Natural killer cell (primary cell): ENCODE data around the gene CCDC93. TPM values are rescaled to one million over a fixed set of nuclear protein-coding genes. Genes with fewer than 3 reads are reported as not detected.

ENCODE experiments used
- ATAC-seq, 3 donors: fragments of 150-1000 bp in 2 of 3; fragments of 200-7000 bp in 1 of 3; cut with Tn5 transposase; 1 replicate in 1 of 3; 2 replicates in 2 of 3; pipeline ENCODE4 v1.10.0; 2021; ENCODE audit warnings: mild to moderate bottlenecking in 2 of 3, moderate library complexity in 2 of 3
- DNase-seq, 2 donors: peaks; one replicate each; pipeline versions ENCODE4 v3.0.0 to v3.0.0-alpha.2; 2013 to 2021; ENCODE audit warnings: mixed read lengths in 1 of 2
- H3K27ac ChIP-seq: one replicate; pipeline ENCODE4 v1.5.1; 2013; ENCODE audit warnings: mild to moderate bottlenecking, low read length
- H3K27me3 ChIP-seq: one replicate; pipeline ENCODE4 v1.6.1; 2013; ENCODE audit warnings: low read length; ENCODE audit not compliant: control insufficient read depth, insufficient read depth
- H3K36me3 ChIP-seq: one replicate; pipeline ENCODE4 v1.6.1; 2013; ENCODE audit warnings: low read length; ENCODE audit not compliant: control insufficient read depth, insufficient read depth
- H3K4me1 ChIP-seq: one replicate; pipeline ENCODE4 v1.6.1; 2013; ENCODE audit warnings: low read length; ENCODE audit not compliant: control insufficient read depth, insufficient read depth
- H3K4me3 ChIP-seq: one replicate; pipeline ENCODE4 v1.5.1; 2013; ENCODE audit warnings: low read length
- H3K9me3 ChIP-seq: one replicate; pipeline ENCODE4 v1.6.1; 2013; ENCODE audit warnings: low read length; ENCODE audit not compliant: control insufficient read depth, insufficient read depth
- H3K27ac Mint-ChIP-seq, 2 donors: one replicate each; pipeline ENCODE4 v1.8.0; 2022; ENCODE audit warnings: mild to moderate bottlenecking in 2 of 2, mixed read lengths in 2 of 2, moderate library complexity in 1 of 2
- H3K27me3 Mint-ChIP-seq, 2 donors: one replicate each; pipeline ENCODE4 v1.8.0; 2022; ENCODE audit warnings: low read depth in 2 of 2, mixed read lengths in 2 of 2
- H3K36me3 Mint-ChIP-seq: one replicate; pipeline ENCODE4 v1.8.0; 2022; ENCODE audit warnings: mixed read lengths
- H3K4me1 Mint-ChIP-seq, 2 donors: one replicate each; pipeline ENCODE4 v1.8.0; 2022; ENCODE audit warnings: mixed read lengths in 2 of 2
- H3K4me3 Mint-ChIP-seq: one replicate; pipeline ENCODE4 v1.8.0; 2022; ENCODE audit warnings: mild to moderate bottlenecking, moderate library complexity, mixed read lengths
- H3K9me3 Mint-ChIP-seq, 2 donors: one replicate each; pipeline ENCODE4 v1.8.0; 2022; ENCODE audit warnings: mixed read lengths in 2 of 2
- WGBS: methylation state at CpG from one replicate; pipeline ENCODE4 v1.1.7; 2013; ENCODE audit warnings: missing lambda C conversion rate; ENCODE audit not compliant: insufficient coverage; 5-methylcytosine and 5-hydroxymethylcytosine counted together
- intact Hi-C: fragments of 100-400 bp; cut with micrococcal nuclease; formaldehyde crosslinking; loops from one replicate; pipeline ENCODE4 v1.14.2; 2022
- total RNA-seq, 4 donors: library from RNA; stranded (reverse); fragments of 120-200 nt in 1 of 4; gene quantifications; one replicate each; pipeline versions ENCODE4 v1.2.3 to v1.2.4, GENCODE V29; 2013 to 2022
- TF ChIP-seq, protein P1 (sequence below): fragments of 200-600 bp; IDR thresholded peaks from one replicate; pipeline ENCODE4 v1.8.0; 2022; ENCODE audit warnings: antibody characterized with exemption

The CCDC93 gene
- total RNA-seq, 3 donors from 2014 or later (not counting 1 experiment from before 2014, with no cell fraction given) = 58.6 to 68.6 (median 67.4) TPM

DNA sequence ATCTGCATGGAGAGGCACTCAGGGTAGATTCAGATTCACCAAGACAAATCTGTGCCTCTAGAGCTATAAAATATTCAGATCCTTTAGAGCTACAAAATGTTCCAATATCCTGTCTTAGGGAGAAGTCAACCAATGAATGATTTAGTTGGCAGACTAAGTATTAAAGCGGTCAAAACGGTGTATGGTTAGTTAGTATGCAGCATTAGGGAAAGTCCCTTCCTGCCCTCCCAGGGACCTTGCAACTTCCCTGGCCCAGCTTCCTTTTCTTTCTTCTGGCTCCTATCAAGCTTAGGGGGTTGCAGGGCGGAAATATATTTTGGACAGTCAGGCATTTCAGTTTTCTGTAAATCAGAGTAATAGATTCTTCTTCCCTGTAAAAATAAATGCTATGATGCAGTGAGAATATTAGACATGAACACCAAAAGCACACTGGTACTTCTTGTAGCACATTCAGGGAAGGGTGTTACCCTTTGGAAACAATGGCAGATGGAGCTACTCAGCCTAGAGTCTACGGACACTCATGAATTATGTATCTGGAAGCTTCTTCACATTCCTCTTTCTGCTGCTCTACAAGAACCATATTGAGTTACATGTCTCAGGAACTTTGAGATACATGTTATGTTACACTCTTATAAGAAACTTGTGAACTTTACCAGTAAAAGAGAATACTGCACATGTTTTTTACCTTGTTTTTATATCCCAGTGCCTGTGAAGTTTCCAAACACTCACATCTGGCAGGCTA, 45.7 kb downstream of the CCDC93 start:
- H3K9me3 Mint-ChIP-seq = no peaks in the 10 kb centered on the region

DNA sequence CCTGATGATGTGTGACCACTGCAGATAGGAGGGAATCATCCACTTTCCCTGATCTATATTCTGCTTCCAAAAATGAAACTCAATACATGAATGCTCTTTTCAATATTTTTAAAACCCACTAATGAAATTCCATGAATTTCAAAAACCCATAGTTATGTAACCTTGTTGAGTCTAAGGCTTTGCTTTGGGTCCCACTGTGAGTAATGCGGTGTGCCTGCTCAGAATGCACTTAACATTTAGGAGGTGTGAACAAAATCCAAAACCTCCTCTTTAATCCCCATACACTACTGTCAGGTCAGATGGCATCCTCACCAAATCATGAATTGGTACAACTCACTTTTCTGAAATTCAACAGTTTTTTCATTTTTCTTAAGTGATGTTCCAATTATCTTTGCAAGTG, 50.4 kb downstream of the CCDC93 start:
- no peak overlapping the region for H3K4me3 ChIP-seq
- no peak overlapping the region for H3K27ac ChIP-seq
- TF ChIP-seq, protein P1, sequence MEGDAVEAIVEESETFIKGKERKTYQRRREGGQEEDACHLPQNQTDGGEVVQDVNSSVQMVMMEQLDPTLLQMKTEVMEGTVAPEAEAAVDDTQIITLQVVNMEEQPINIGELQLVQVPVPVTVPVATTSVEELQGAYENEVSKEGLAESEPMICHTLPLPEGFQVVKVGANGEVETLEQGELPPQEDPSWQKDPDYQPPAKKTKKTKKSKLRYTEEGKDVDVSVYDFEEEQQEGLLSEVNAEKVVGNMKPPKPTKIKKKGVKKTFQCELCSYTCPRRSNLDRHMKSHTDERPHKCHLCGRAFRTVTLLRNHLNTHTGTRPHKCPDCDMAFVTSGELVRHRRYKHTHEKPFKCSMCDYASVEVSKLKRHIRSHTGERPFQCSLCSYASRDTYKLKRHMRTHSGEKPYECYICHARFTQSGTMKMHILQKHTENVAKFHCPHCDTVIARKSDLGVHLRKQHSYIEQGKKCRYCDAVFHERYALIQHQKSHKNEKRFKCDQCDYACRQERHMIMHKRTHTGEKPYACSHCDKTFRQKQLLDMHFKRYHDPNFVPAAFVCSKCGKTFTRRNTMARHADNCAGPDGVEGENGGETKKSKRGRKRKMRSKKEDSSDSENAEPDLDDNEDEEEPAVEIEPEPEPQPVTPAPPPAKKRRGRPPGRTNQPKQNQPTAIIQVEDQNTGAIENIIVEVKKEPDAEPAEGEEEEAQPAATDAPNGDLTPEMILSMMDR = no peak
- no peak for DNase-seq
- 85% methylated on average over 1 of the region's 1 CpG for WGBS
- no peaks in the 10 kb centered on the region for H3K27me3 Mint-ChIP-seq
- peaks cover 0 to 4% of the 10 kb centered on the region in 2 donors for H3K4me1 Mint-ChIP-seq
- H3K4me1 ChIP-seq = no peaks in the 10 kb centered on the region
- H3K9me3 ChIP-seq = no peaks in the 10 kb centered on the region
- peaks cover 45% of the 10 kb centered on the region for H3K36me3 ChIP-seq
- intact Hi-C loops = no loop called here
- ATAC-seq = no peak
- no peaks in the 10 kb centered on the region for H3K27me3 ChIP-seq
- no peaks in the 10 kb centered on the region for H3K9me3 Mint-ChIP-seq
- H3K36me3 Mint-ChIP-seq = peaks cover 24% of the 10 kb centered on the region
- peak overlapping the region in 1 of 2 donors; percentile 6 for H3K27ac Mint-ChIP-seq
- H3K4me3 Mint-ChIP-seq = no peak overlapping the region

More for the DNA sequence above, 45.7 kb downstream of the CCDC93 start:
- Mint-ChIP-seq H3K27ac (no peak overlapping the region), H3K4me1 (peaks cover 4 to 9% of the 10 kb centered on the region in 2 donors), H3K4me3 (no peak overlapping the region), H3K27me3 (no peaks in the 10 kb centered on the region), H3K36me3 (peaks cover 36% of the 10 kb centered on the region)
- intact Hi-C loops = no loop called here
- Histone ChIP-seq H3K27me3 (no peaks in the 10 kb centered on the region), H3K27ac (no peak overlapping the region), H3K36me3 (peaks cover 57% of the 10 kb centered on the region), H3K4me1 (no peaks in the 10 kb centered on the region), H3K4me3 (no peak overlapping the region), H3K9me3 (no peaks in the 10 kb centered on the region)
- TF ChIP-seq, protein P1 = no peak
- no peak for DNase-seq
- 85% methylated on average over 4 of the region's 4 CpGs for WGBS
- ATAC-seq = no peak

DNA sequence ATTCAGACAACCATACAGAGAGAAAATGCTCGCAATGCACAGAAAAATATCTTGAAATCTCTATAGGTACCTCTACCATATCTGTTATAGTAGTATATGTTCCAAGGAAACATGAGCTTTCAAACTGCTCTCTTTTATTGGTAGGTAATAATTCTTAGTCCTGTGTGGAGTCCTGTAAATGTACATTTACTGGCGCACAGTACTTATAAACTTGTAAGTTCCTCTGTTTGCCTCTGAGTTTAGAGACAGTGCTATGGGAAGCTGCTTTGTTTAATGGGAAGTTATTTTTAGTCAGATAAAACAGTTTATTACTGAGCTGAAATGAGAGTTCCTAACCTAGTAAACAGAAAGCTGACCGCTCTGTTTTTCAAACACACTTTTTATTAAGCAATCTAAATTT, 52.7 kb downstream of the CCDC93 start:
- intact Hi-C loops = no loop called here
- Histone ChIP-seq H3K4me1 (no peaks in the 10 kb centered on the region), H3K4me3 (no peak overlapping the region), H3K27ac (no peak overlapping the region), H3K27me3 (no peaks in the 10 kb centered on the region), H3K36me3 (peaks cover 57% of the 10 kb centered on the region), H3K9me3 (no peaks in the 10 kb centered on the region)
- H3K9me3 Mint-ChIP-seq = no peaks in the 10 kb centered on the region
- H3K36me3 Mint-ChIP-seq = peaks cover 36% of the 10 kb centered on the region
- H3K27ac Mint-ChIP-seq = no peak overlapping the region
- H3K4me1 Mint-ChIP-seq = no peaks in the 10 kb centered on the region
- DNase-seq = no peak
- 91% methylated on average over 2 of the region's 3 CpGs for WGBS
- no peak overlapping the region for H3K4me3 Mint-ChIP-seq
- no peaks in the 10 kb centered on the region for H3K27me3 Mint-ChIP-seq
- TF ChIP-seq, protein P1 = no peak
- no peak for ATAC-seq

DNA sequence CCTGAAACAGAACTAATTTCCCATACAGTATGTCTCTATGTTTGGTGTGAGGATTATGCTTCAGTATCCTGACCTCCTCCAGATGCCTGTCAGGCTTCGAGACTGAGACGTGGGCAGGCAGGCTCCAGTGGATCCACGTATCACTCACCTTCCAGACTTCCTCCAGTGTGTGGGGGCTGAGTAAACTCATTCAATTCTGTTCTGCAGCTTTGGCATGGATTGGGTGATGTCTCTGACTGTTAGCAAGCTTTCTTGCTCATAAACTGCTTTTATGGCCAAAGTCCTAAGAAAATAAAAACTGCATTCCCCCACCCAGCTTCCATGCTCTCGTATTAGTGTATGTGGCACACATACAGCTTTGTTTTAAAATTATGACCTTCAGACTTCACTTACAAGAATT, 53.6 kb downstream of the CCDC93 start:
- H3K27ac ChIP-seq = no peak overlapping the region
- H3K27me3 Mint-ChIP-seq = no peaks in the 10 kb centered on the region
- peaks cover 36% of the 10 kb centered on the region for H3K36me3 Mint-ChIP-seq
- H3K9me3 Mint-ChIP-seq = no peaks in the 10 kb centered on the region
- no peak overlapping the region for H3K4me3 Mint-ChIP-seq
- DNase-seq (no peak), ATAC-seq (no peak)
- 100% methylated on average over 4 of the region's 4 CpGs for WGBS
- no peaks in the 10 kb centered on the region for H3K27me3 ChIP-seq
- TF ChIP-seq, protein P1 = no peak
- intact Hi-C loops = no loop called here
- H3K4me3 ChIP-seq = no peak overlapping the region
- H3K4me1 Mint-ChIP-seq = no peaks in the 10 kb centered on the region
- no peak overlapping the region for H3K27ac Mint-ChIP-seq
- H3K36me3 ChIP-seq = peaks cover 63% of the 10 kb centered on the region
- no peaks in the 10 kb centered on the region for H3K4me1 ChIP-seq
- no peaks in the 10 kb centered on the region for H3K9me3 ChIP-seq
